Lung (tissue), 12 donors: ENCODE results near the gene SLC25A39. TPM values are rescaled to one million over a fixed set of nuclear protein-coding genes. Genes with fewer than 3 reads are reported as not detected.
A peak's percentile ranks its signal among the peaks of the same experiment; 100 is the strongest.

Experiments used
- ATAC-seq: fragments of 200-7000 bp; cut with Tn5 transposase; one replicate; pipeline ENCODE4 v1.9.1; 2020; ENCODE audit warnings: moderate number of reproducible peaks; ENCODE audit not compliant: insufficient read depth, low FRiP score
- DNase-seq, 3 donors: peaks; one replicate each; pipeline ENCODE4 v3.0.0-alpha.2; 2013 to 2017
- H3K27ac ChIP-seq, 2 donors: one replicate each; pipeline ENCODE4 v1.5.1; 2013; ENCODE audit warnings: mild to moderate bottlenecking in 2 of 2, moderate library complexity in 2 of 2, control low read depth in 1 of 2, inconsistent platforms in 1 of 2, low read depth in 1 of 2, low read length in 1 of 2
- H3K27me3 ChIP-seq, 3 donors: one replicate each; pipeline ENCODE4 v1.5.1; 2013; ENCODE audit warnings: low read length in 2 of 3; ENCODE audit not compliant: control insufficient read depth in 3 of 3, insufficient read depth in 3 of 3
- H3K36me3 ChIP-seq, 4 donors: one replicate each; pipeline ENCODE4 v1.5.1; 2013; ENCODE audit warnings: low read length in 4 of 4, mild to moderate bottlenecking in 1 of 4, moderate library complexity in 1 of 4; ENCODE audit not compliant: control insufficient read depth in 4 of 4, insufficient read depth in 4 of 4
- H3K4me1 ChIP-seq, 5 donors: one replicate each; pipeline ENCODE4 v1.5.1; 2013; ENCODE audit warnings: low read length in 5 of 5, mild to moderate bottlenecking in 2 of 5, moderate library complexity in 1 of 5; ENCODE audit not compliant: control insufficient read depth in 5 of 5, insufficient read depth in 5 of 5
- H3K4me3 ChIP-seq: one replicate; pipeline ENCODE4 v1.5.1; 2013; ENCODE audit warnings: mild to moderate bottlenecking, control low read depth, moderate library complexity
- H3K9ac ChIP-seq, 2 donors: one replicate each; pipeline ENCODE4 v1.5.1; 2013; ENCODE audit warnings: low read length in 2 of 2, control low read depth in 1 of 2; ENCODE audit not compliant: insufficient read depth in 1 of 2
- H3K9me3 ChIP-seq, 4 donors: one replicate each; pipeline ENCODE4 v1.5.1; 2013; ENCODE audit warnings: low read length in 3 of 4, mild to moderate bottlenecking in 1 of 4, moderate library complexity in 1 of 4; ENCODE audit not compliant: control insufficient read depth in 4 of 4, insufficient read depth in 3 of 4
- CTCF ChIP-seq: IDR thresholded peaks from 2 replicates; pipeline ENCODE4 v1.5.1; 2012; ENCODE audit warnings: mild to moderate bottlenecking; ENCODE audit errors: control extremely low read depth, extremely low read depth
- WGBS, 2 donors: extraction: QIAGEN DNeasy Blood & Tissue Kit; methylation state at CpG; one replicate each; pipeline ENCODE4 v1.1.7; 2013; 5-methylcytosine and 5-hydroxymethylcytosine counted together
- polyA plus RNA-seq, 2 donors: library from polyadenylated mRNA; stranded (reverse); fragments of 200-250 nt; gene quantifications; one replicate each; pipeline ENCODE4 v1.2.1, GENCODE V29; 2013
- total RNA-seq, 2 donors: library from RNA; depleted of rRNA in 1 of 2; stranded (reverse); fragments of >200 nt in 1 of 2; gene quantifications; one replicate each; pipeline ENCODE4 v1.2.1, GENCODE V29; 2014 to 2021
- donor health status: control.
- donor health status: control.
- donor health status: Bipolar disorder and iron deficiency.
- donor health status: healthy.
- donor health status: DM: yes; HTN: yes; CAD: no.

The SLC25A39 gene
- total and polyA plus RNA-seq, 4 donors, result 66.4 to 134 (median 117) TPM

- no peaks in the 10 kb centered on the region for H3K9me3 ChIP-seq
- H3K9ac ChIP-seq, result no peak overlapping the region
- H3K36me3 ChIP-seq, result peaks cover 0 to 43% (median 4%) of the 10 kb centered on the region in 4 donors
- no peak overlapping the region for H3K4me3 ChIP-seq
- H3K27me3 ChIP-seq, result no peaks in the 10 kb centered on the region
- 86 to 89% methylated on average over 36 of the region's 36 CpGs for WGBS, 2 donors
- H3K27ac ChIP-seq, result no peak overlapping the region
- ATAC-seq (no peak), DNase-seq (no peak)
- no peak for TF ChIP-seq CTCF
- H3K4me1 ChIP-seq, result peaks cover 0 to 5% (median 0%) of the 10 kb centered on the region in 5 donors
Measured at GRCh38 chr17:44351961-44352827, 27.6 kb upstream of the SLC25A39 start.

- WGBS, 2 donors, result 90 to 94% methylated on average over 8 of the region's 8 CpGs
- H3K27ac ChIP-seq, result no peak overlapping the region
- H3K4me3 ChIP-seq, result no peak overlapping the region
- H3K36me3 ChIP-seq, result peaks cover 0 to 43% (median 4%) of the 10 kb centered on the region in 4 donors
- TF ChIP-seq CTCF, result no peak
- no peak for DNase-seq
- no peak overlapping the region for H3K9ac ChIP-seq
- H3K9me3 ChIP-seq, result no peaks in the 10 kb centered on the region
- peaks cover 0 to 5% (median 0%) of the 10 kb centered on the region in 5 donors for H3K4me1 ChIP-seq
- H3K27me3 ChIP-seq, result no peaks in the 10 kb centered on the region
- ATAC-seq, result no peak
Measured at GRCh38 chr17:44351464-44351863, 26.8 kb upstream of the SLC25A39 start.

- peaks cover 0 to 43% (median 4%) of the 10 kb centered on the region in 4 donors for H3K36me3 ChIP-seq
- DNase-seq (peak; percentile 60 to 74 (median 72)), ATAC-seq (peak; percentile 30)
- H3K9ac ChIP-seq, result no peak overlapping the region
- H3K4me1 ChIP-seq, result peaks cover 0 to 9% (median 2%) of the 10 kb centered on the region in 5 donors
- peak; percentile 69 for TF ChIP-seq CTCF
- 71% methylated on average over 6 of the region's 6 CpGs for WGBS, 2 donors
- no peak overlapping the region for H3K4me3 ChIP-seq
- H3K27ac ChIP-seq, result no peak overlapping the region
- no peaks in the 10 kb centered on the region for H3K9me3 ChIP-seq
- no peaks in the 10 kb centered on the region for H3K27me3 ChIP-seq
Measured at GRCh38 chr17:44350733-44351226, 26.2 kb upstream of the SLC25A39 start.
